Neural crest cell (in vitro differentiated cells): Measurements from ENCODE around the gene RSPH1. TPM values are rescaled to one million over a fixed set of nuclear protein-coding genes. Genes with fewer than 3 reads are reported as not detected.

ENCODE experiments used
- DNase-seq: peaks from one replicate; pipeline ENCODE4 v3.0.0; 2021; ENCODE audit warnings: low read depth, mixed read lengths, low spot score
- H3K27ac Mint-ChIP-seq: one replicate; pipeline ENCODE4 v1.8.0; 2021; ENCODE audit warnings: mild to moderate bottlenecking, mixed read lengths; ENCODE audit not compliant: unreplicated experiment
- H3K27me3 Mint-ChIP-seq: 2 replicates; pipeline ENCODE4 v1.8.0; 2021; ENCODE audit warnings: low read depth, mild to moderate bottlenecking, mixed read lengths
- H3K36me3 Mint-ChIP-seq: 2 replicates; pipeline ENCODE4 v1.8.0; 2021; ENCODE audit warnings: low read depth, mild to moderate bottlenecking, mixed read lengths
- H3K4me1 Mint-ChIP-seq: 2 replicates; pipeline ENCODE4 v1.8.0; 2021; ENCODE audit warnings: mixed read lengths
- H3K4me3 Mint-ChIP-seq: one replicate; pipeline ENCODE4 v1.8.0; 2021; ENCODE audit warnings: mild to moderate bottlenecking, mixed read lengths
- H3K9me3 Mint-ChIP-seq: 2 replicates; pipeline ENCODE4 v1.8.0; 2021; ENCODE audit warnings: mixed read lengths
- total RNA-seq: library from RNA; stranded (reverse); gene quantifications from 2 replicates; pipeline ENCODE4 v1.2.1, GENCODE V29; 2021
- TF ChIP-seq, protein P1 (sequence below): fragments of 200-600 bp; sonication (generic); conservative IDR thresholded peaks from 2 replicates; pipeline ENCODE4 v1.5.0; 2021; ENCODE audit warnings: antibody characterized with exemption, mild to moderate bottlenecking

Gene RSPH1
- total RNA-seq, 1 donor from 2014 or later, result 0.65 TPM

DNA sequence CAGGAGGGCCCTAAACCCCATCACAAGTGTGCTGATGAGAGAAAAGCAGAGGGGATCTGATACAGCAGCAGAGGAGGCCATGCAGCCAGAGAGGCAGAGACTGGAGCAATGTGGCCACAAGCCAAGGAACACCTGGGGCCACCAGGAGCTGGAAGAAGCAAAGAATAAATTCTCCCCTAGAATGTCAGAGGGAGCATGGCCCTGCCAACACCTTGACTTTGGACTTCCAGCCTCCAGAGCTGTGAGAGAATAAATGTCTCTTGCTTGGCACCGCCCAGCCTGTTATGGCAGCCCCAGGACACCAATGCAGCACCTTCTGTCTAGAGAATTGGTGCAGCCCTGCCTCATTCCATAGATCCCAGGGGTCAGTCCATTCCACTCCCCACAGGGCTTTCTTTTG, 67.0 kb downstream of the RSPH1 start:
- no peak overlapping the region for H3K4me3 Mint-ChIP-seq
- no peak for DNase-seq
- H3K36me3 Mint-ChIP-seq, result no peaks in the 10 kb centered on the region
- H3K27me3 Mint-ChIP-seq, result peaks cover 19% of the 10 kb centered on the region
- no peak overlapping the region for H3K27ac Mint-ChIP-seq
- no peaks in the 10 kb centered on the region for H3K4me1 Mint-ChIP-seq
- peaks cover 6% of the 10 kb centered on the region for H3K9me3 Mint-ChIP-seq
- TF ChIP-seq, protein P1, sequence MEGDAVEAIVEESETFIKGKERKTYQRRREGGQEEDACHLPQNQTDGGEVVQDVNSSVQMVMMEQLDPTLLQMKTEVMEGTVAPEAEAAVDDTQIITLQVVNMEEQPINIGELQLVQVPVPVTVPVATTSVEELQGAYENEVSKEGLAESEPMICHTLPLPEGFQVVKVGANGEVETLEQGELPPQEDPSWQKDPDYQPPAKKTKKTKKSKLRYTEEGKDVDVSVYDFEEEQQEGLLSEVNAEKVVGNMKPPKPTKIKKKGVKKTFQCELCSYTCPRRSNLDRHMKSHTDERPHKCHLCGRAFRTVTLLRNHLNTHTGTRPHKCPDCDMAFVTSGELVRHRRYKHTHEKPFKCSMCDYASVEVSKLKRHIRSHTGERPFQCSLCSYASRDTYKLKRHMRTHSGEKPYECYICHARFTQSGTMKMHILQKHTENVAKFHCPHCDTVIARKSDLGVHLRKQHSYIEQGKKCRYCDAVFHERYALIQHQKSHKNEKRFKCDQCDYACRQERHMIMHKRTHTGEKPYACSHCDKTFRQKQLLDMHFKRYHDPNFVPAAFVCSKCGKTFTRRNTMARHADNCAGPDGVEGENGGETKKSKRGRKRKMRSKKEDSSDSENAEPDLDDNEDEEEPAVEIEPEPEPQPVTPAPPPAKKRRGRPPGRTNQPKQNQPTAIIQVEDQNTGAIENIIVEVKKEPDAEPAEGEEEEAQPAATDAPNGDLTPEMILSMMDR, result no peak

DNA sequence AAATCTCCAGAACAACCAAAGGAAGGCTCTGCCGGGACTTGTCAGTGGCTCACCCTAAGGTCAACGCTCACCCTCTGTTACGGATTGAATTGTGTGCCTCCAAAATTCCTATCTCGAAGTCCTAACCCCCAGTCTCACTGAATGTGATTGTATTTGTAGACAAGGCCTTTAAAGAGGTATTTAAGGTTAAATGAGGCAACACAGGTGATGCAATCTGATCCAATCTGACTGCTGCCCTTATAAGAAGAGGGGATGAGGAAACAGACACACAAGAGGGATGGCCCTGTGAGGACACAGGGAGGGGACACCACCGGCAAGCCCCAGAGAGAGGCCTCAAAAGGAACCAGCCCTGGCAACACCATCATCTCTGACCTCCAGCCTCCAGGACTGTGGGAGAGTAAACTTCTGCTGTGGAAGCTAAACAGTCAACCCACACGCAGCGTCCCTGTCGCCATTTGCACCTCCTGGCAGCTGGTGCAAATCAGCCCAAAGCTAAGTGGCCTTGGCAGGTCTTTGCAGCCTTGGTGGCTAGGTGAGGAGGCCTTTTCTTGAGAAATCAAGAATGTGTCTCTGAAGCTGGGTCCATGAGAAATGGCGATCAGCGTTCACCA, 68.1 kb downstream of the RSPH1 start:
- H3K36me3 Mint-ChIP-seq, result no peaks in the 10 kb centered on the region
- peaks cover 6% of the 10 kb centered on the region for H3K9me3 Mint-ChIP-seq
- H3K27ac Mint-ChIP-seq, result no peak overlapping the region
- TF ChIP-seq, protein P1, result no peak
- no peaks in the 10 kb centered on the region for H3K4me1 Mint-ChIP-seq
- H3K4me3 Mint-ChIP-seq, result no peak overlapping the region
- peaks cover 18% of the 10 kb centered on the region for H3K27me3 Mint-ChIP-seq
- DNase-seq, result no peak

DNA sequence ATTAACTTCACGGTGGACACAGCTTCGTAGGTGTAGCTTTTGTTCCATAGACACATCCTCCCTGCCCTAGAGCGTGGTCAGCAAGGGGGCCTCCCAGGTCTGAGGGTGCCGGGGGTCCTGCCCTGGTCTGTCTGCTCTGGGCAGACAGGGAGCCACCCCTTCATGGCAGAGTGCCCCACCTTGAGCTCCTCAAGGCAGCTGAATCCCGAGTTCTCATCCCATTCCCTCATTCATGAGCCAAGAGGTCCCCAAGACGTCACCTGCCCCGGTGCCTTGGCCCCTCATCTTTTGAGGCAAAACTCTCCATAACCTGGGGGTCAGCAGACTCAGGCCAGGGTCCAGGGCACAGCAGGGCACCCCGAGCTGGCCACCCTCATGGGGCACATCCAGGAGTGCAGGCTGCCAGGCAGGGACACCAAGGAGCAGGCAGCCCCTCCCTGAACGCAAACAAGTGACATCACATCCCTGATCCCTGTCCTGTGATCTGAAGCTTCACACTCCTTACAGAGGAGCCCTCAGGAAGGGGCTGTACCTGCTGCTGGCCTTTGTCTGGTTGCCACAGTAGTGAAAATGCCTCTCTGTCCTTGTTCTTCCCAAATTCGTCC, 69.0 kb downstream of the RSPH1 start:
- TF ChIP-seq, protein P1, result no peak

DNA sequence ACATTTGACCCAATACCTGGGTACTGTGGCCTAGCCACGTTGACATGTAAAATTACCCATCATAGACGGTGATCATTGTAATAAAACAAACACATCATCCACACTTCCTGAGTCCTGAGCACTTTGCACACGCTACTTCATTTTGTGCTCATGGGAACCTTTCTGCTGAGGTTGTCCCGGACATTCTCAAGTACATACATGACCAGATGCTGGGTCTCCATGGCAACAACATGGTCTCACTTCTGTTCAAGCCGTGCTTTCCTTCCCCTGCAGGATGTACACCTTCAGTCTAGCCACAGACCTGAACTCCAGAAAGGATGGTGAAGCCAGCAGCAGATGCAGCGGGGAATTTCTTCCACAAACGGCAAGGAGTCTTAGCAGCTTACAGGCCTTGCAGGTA, 69.6 kb downstream of the RSPH1 start:
- Mint-ChIP-seq H3K4me3 (no peak overlapping the region), H3K27me3 (peaks cover 22% of the 10 kb centered on the region), H3K9me3 (no peaks in the 10 kb centered on the region), H3K4me1 (no peaks in the 10 kb centered on the region), H3K36me3 (no peaks in the 10 kb centered on the region), H3K27ac (no peak overlapping the region)
- DNase-seq, result no peak
- TF ChIP-seq, protein P1, result no peak

More for the DNA sequence above, 69.0 kb downstream of the RSPH1 start:
- Mint-ChIP-seq H3K4me3 (no peak overlapping the region), H3K9me3 (no peaks in the 10 kb centered on the region), H3K27ac (no peak overlapping the region), H3K4me1 (no peaks in the 10 kb centered on the region), H3K36me3 (no peaks in the 10 kb centered on the region), H3K27me3 (peaks cover 17% of the 10 kb centered on the region)
- no peak for DNase-seq

DNA sequence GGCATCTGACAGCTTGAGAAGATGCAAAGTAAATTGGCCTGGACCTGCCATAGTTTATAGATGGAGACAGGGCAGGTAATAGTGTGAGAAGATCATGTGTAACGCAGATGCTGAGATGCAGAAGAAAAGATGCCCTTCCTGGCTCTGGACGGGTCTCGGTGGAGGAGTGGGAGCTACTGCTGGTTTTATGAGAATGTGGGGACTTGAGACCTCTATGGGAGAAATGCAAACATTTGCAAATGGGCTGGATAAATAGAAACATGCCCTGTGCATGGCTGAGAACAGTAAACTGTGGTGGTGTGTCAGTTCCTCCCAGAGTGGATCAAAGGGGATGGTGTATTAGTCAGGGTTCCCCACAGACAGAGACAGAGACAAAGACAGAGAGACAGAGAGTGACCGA, 70.4 kb downstream of the RSPH1 start:
- Mint-ChIP-seq H3K27ac (no peak overlapping the region), H3K27me3 (peaks cover 24% of the 10 kb centered on the region), H3K4me3 (no peak overlapping the region), H3K36me3 (no peaks in the 10 kb centered on the region), H3K4me1 (no peaks in the 10 kb centered on the region), H3K9me3 (no peaks in the 10 kb centered on the region)
- no peak for DNase-seq
- TF ChIP-seq, protein P1, result no peak
